H1 (cell line): ENCODE results near the gene GRID1. TPM values are rescaled to one million over a fixed set of nuclear protein-coding genes. Genes with fewer than 3 reads are reported as not detected.

ENCODE experiments used
- BCL11A ChIP-seq, 2 experiments: IDR thresholded peaks; one replicate each; pipeline ENCODE4 v1.6.1; 2011; ENCODE audit warnings: low read depth in 2 of 2, low read length in 2 of 2, mild to moderate bottlenecking in 2 of 2
- CBX8 ChIP-seq: fragments of 300-800, 300-1000 bp; sonication (generic); IDR thresholded peaks from 2 replicates; pipeline ENCODE4 v1.7.1; 2016; ENCODE audit warnings: low read depth, low read length, borderline replicate concordance
- E2F6 ChIP-seq: IDR thresholded peaks from 2 replicates; pipeline ENCODE4 v1.6.1; 2012; ENCODE audit warnings: inconsistent platforms
- FOSL1 ChIP-seq: IDR thresholded peaks from 2 replicates; pipeline ENCODE4 v1.6.1; 2011; ENCODE audit warnings: mild to moderate bottlenecking, low read depth, low read length, moderate library complexity; ENCODE audit not compliant: insufficient read depth
- HDAC2 ChIP-seq, 2 experiments: fragments of 300-600 bp in 1 of 2; sonication (generic) in 1 of 2; IDR thresholded peaks; 2 replicates each; pipeline ENCODE4 v1.6.1; 2011 to 2012; ENCODE audit warnings: low read depth in 2 of 2, low read length in 2 of 2, mild to moderate bottlenecking in 2 of 2, moderate library complexity in 2 of 2, borderline replicate concordance in 1 of 2, inconsistent platforms in 1 of 2
- SP2 ChIP-seq: IDR thresholded peaks from 2 replicates; pipeline ENCODE4 v1.6.1; 2012; ENCODE audit warnings: mild to moderate bottlenecking, low read length, inconsistent platforms
- TEAD4 ChIP-seq: IDR thresholded peaks from 2 replicates; pipeline ENCODE4 v1.6.1; 2012; ENCODE audit warnings: low read depth, low read length, inconsistent platforms, mixed read lengths
- USF2 ChIP-seq: IDR thresholded peaks from 2 replicates; pipeline ENCODE4 v1.6.1; 2011; ENCODE audit warnings: low read length, improper control_type of control experiment
- polyA plus RNA-seq, 7 experiments: library from polyadenylated mRNA; depleted of rRNA in 3 of 7; stranded (reverse) in 5 of 7; unstranded in 2 of 7; fragments of >200 nt in 5 of 7; fragments of 200-250 nt in 2 of 7; gene quantifications; 1 replicate in 5 of 7; 2 replicates in 1 of 7; 4 replicates in 1 of 7; pipeline versions ENCODE4 v1.2.1 to v1.2.3, GENCODE V29; 2011 to 2013; ENCODE audit warnings: missing spikeins in 2 of 7, mixed read lengths in 2 of 7
- total RNA-seq: library from RNA; stranded (reverse); fragmentation: NEBNext Ultra II Directional; extraction: Animal tissue kit (Norgen Biotek cat#: 25700); gene quantifications from 2 replicates; pipeline ENCODE4 v1.2.1, GENCODE V29; 2021

Gene GRID1
- total and polyA plus RNA-seq, 2 of the 8 experiments (the other 6 are each of a cell fraction or from before 2014, with no cell fraction given), result 0.22 to 0.30 TPM

DNA sequence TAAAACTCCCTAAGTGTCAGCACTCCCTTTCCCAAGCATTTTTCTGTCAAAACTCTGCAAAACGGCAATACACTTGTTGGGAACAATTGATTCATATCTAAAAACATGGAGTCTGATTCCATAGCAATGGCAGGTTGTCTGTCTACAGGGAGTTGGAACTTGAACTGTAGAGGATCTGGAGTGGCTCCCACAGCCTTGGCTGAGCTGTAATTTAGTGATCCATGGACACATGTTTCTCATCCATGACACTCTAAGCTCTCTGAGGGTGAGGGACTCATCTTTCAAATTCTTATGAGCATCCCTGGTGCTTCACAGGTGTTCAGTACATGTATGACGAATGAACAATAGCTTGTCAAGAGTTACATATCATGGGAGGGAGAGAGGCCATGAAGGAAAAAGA is 466.1 kb downstream of the GRID1 start (continued):
- TF ChIP-seq E2F6 (no peak), HDAC2 (IDR thresholded peaks at IDR 0.05; ENCODE audit: borderline replicate concordance in 1 of 2, low read depth in 2 of 2, low read length in 2 of 2) (no peak), SP2 (no peak), FOSL1 (no peak), CBX8 (no peak), TEAD4 (no peak), BCL11A (IDR thresholded peaks at IDR 0.05; ENCODE audit: low read depth in 2 of 2, low read length in 2 of 2) (no peak), USF2 (no peak)
